Mononuclear cell (primary cell): ENCODE measurements around the gene MYL10. TPM values are rescaled to one million over a fixed set of nuclear protein-coding genes. Genes with fewer than 3 reads are reported as not detected.

Experiments
- H3K27me3 ChIP-seq: 2 replicates; pipeline ENCODE4 v1.6.0; 2011; ENCODE audit warnings: low read length, control low read depth; ENCODE audit not compliant: insufficient read depth
- H3K4me1 ChIP-seq: 2 replicates; pipeline ENCODE4 v1.5.1; 2011; ENCODE audit warnings: mild to moderate bottlenecking, low read length, control low read depth; ENCODE audit not compliant: insufficient read depth
- H3K4me3 ChIP-seq: 2 replicates; pipeline ENCODE4 v1.5.1; 2011; ENCODE audit warnings: mild to moderate bottlenecking, low read length, moderate library complexity
- H3K9me3 ChIP-seq: 2 replicates; pipeline ENCODE4 v1.5.1; 2011; ENCODE audit warnings: low read depth, mild to moderate bottlenecking, control low read depth, low read length
- total RNA-seq: library from RNA; depleted of rRNA; stranded (reverse); fragments of >200 nt; gene quantifications from one replicate; pipeline ENCODE4 v1.2.3, GENCODE V29; 2012

MYL10 gene
- total RNA-seq, 1 donor = not detected

DNA sequence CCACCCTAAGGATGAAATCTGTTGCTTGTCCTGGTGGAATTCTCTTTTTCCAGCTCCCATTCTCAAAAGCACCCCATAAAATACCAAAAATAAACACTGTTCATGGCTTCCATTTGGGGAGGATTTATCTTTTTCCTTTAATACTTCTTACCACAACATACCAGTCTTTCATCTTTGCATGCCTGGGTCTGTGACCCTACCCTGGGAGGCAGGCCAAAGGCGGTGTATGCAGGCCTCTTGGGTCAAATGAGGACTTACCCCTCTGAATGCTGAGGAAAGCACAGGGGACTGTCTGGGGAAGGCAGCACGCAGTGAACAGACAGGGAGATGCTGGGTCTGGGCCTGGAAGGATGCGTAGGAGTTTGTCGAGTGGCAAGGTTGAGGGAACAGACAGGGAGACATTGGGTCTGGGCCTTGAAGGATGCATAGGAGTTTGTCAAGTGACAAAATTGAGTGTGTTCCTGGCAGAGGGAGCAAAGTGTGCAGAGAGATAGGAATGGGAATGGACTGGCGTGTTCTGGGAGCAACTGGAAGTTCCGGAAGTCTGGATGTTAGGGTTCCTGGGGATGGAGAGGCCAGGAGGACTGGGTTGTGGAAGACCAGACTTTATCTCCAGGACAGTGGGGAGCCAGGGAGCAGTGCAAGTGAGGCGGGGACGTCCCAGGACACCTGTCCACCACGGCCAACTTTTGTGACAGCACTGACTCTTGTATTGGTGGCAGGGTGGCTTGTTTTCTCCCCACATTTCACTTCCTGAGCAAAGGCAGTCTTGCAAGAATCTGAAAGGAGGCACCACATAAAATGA is 40.8 kb downstream of the MYL10 start:
- Histone ChIP-seq H3K4me3 (no peak overlapping the region), H3K9me3 (no peaks in the 10 kb centered on the region)

DNA sequence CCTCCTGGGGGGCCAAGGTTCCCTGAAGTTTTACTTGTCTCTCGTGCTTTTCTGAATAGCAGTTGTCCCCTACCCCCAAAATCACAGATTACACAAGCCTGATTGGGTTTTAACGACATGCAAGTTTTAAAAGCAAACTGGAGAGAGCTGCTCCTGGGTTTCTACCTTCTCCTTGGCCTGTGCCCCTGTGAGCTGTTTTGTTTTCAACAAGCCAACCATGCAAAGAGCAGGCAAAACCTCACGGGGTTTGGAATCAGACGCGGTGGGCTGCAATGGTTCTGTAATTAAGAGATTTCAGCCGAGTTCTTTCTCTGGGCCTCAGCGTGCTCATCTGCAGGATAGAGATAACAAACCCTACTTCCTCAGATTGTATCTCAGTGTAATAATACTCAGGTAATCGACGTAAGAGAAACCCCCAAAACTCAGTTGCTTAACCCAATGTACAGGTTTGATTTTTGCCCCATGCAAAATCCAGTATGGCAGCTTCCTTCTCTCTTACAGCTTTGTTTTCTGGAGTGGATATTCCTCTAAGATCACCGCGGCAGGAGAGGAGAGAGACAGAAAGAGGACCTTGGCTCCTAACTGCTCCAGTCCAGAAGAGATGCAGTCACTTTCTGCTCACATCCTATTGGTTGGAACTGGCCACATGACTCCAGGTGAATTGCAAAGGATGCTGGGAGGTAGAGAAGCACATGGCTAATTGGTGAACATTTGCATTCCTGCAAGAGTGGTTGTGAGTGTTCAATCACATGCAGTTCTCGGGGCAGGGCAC is 42.0 kb downstream of the MYL10 start:
- no peak overlapping the region for H3K4me3 ChIP-seq
- no peaks in the 10 kb centered on the region for H3K27me3 ChIP-seq
- H3K4me1 ChIP-seq = no peaks in the 10 kb centered on the region

More for the DNA sequence above, 40.8 kb downstream of the MYL10 start:
- H3K27me3 ChIP-seq = no peaks in the 10 kb centered on the region
- no peaks in the 10 kb centered on the region for H3K4me1 ChIP-seq

DNA sequence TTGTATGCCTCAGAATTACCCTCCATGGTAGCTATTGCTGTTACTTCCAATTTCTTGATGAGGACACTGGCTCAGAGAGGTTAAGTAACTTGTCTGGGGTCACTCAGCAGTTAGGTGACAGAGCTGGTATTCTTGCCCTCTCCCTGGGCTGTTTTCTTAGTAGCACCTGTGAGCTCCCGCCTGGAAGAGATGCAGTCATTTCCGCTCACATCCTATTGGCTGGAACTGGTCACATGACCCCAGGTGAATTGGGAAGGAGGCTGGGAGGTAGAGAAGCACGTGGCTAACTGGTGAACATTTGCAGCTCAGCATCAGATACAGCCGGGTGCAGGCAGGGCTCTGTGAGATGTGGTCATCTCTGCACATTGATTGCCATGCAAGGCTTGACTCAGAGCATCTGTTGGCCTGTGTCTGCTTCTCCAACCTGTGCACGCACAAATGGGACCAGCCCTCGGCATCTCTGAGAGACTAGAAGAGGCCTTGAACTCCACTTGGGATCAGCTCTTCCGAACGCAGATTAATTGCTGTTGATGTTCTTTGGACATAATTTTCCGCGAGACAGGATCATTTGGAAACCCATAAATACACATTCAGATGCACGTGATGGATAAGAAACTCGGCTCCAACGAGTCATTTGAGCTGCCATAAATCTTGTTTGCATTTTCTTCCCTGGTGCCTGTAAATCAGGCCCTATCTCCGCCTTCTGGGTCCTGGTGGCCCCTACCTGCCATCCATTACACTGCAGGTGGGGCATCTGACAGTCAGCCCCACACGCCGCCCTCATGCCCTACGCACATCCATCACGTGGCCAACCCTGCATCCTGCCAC is 42.8 kb downstream of the MYL10 start:
- Histone ChIP-seq H3K9me3 (no peaks in the 10 kb centered on the region), H3K27me3 (no peaks in the 10 kb centered on the region)

More for the DNA sequence above, 42.0 kb downstream of the MYL10 start:
- no peaks in the 10 kb centered on the region for H3K9me3 ChIP-seq

DNA sequence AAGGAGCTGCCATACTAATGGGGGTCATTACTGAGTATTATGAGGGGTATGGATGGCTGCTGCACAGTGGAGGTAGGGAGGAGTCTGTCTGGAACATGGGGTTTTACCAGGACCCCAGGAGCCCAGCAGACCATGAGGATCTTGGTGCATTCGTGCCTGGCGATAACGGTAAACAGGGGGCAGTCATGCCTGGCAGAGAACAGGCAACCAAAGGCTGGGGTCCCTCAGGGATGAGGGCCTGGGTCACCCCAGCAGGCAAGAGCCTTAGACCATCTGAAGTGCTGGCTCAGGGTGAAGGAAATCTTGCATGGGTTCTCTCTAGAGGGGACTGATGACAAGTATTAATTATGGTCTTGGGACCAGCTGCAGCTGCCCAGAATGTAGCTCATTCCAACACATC is 46.1 kb downstream of the MYL10 start:
- Histone ChIP-seq H3K9me3 (no peaks in the 10 kb centered on the region), H3K27me3 (no peaks in the 10 kb centered on the region), H3K4me3 (no peak overlapping the region), H3K4me1 (no peaks in the 10 kb centered on the region)

More for the DNA sequence above, 42.8 kb downstream of the MYL10 start:
- no peaks in the 10 kb centered on the region for H3K4me1 ChIP-seq
- no peak overlapping the region for H3K4me3 ChIP-seq

DNA sequence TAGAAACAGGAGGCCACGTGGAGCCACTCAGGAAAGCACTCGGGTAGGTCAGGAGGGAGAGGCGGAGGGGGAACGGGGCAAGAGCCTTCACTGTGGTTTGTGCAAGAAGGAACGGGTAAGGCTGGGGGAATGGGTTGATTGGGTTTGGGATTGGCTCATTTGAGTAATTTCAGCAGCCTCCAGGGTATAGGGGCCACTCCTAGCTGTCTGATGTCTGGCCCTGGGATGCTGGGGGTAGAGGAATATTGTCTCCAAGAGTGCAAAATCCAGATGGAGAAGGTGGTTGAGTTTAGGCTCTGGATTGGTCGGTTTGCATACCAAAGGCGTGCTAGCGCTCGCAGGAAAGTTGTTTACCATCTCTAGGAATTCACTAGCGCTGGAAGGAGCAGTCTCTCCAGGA is 47.2 kb downstream of the MYL10 start:
- H3K9me3 ChIP-seq = no peaks in the 10 kb centered on the region
- H3K27me3 ChIP-seq = no peaks in the 10 kb centered on the region

DNA sequence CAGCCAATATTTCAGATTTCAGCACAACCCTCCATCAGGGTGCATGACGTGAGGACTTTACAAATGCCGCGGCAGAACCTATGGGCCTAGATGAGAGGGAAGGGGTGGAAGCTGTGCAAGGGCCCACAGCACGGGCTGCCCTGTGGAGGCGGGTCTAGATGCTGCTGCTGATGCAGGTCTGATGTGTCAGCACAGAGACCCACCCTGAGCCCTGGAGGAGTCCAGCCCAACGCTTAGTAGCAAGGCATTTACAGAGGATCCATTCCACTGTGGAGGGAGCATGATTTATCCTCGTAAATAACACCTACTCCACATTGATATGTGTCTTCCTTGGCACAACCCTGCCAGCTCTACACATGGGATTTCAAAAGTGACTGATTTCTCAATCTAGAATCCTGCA is 48.5 kb downstream of the MYL10 start:
- no peaks in the 10 kb centered on the region for H3K4me1 ChIP-seq
- H3K9me3 ChIP-seq = no peaks in the 10 kb centered on the region
- H3K4me3 ChIP-seq = no peak overlapping the region
- H3K27me3 ChIP-seq = no peaks in the 10 kb centered on the region

More for the DNA sequence above, 47.2 kb downstream of the MYL10 start:
- Histone ChIP-seq H3K4me1 (no peaks in the 10 kb centered on the region), H3K4me3 (no peak overlapping the region)

GRCh38 chr7:101578552-101578951 is 50.5 kb downstream of the MYL10 start:
- peaks cover under 1% of the 10 kb centered on the region for H3K9me3 ChIP-seq
- H3K4me1 ChIP-seq = no peaks in the 10 kb centered on the region
- H3K27me3 ChIP-seq = no peaks in the 10 kb centered on the region
- no peak overlapping the region for H3K4me3 ChIP-seq

DNA sequence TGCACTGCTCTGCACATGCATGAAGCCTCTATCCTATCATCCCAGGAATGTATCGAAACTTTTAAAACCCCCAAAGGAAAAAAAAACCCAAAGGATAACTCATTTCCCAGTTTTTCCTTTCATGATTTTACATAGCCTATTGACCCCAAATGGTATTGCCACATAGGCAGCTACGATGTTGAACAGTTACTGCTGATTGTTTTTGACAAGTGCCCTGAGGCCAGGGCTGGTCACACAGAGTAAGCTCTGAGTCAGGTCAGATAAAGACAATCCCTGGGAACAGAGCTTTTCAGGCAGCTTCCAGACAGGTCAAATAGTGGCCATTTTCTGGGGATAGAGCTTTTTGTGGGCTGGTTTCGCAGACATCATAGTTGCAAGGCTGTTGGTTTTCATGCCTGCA is 52.1 kb downstream of the MYL10 start:
- peaks cover 11% of the 10 kb centered on the region for H3K9me3 ChIP-seq
- no peaks in the 10 kb centered on the region for H3K4me1 ChIP-seq
- no peak overlapping the region for H3K4me3 ChIP-seq
- no peaks in the 10 kb centered on the region for H3K27me3 ChIP-seq

DNA sequence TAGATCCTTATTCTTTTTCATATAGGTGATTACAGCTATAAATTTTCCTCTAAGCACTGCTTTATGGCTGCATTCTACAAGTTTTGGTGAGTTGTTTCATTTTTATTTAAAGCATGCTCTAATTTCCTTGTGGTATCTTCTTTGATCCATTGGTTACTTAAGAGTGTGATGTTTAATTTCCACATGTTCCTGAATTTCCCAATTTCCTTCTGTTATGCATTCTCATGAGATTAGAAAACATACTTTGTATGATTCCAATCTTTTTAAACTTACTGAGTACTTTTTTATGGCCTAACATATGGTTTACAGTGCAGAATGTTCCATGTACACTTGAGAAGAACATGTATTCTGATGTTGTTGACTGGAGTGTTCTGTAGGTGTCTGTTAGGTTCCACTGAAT is 53.4 kb downstream of the MYL10 start:
- Histone ChIP-seq H3K4me1 (no peaks in the 10 kb centered on the region), H3K27me3 (no peaks in the 10 kb centered on the region), H3K4me3 (no peak overlapping the region), H3K9me3 (peaks cover 12% of the 10 kb centered on the region)

GRCh38 chr7:101575168-101575567 is 53.9 kb downstream of the MYL10 start:
- Histone ChIP-seq H3K4me3 (no peak overlapping the region), H3K4me1 (no peaks in the 10 kb centered on the region), H3K9me3 (peaks cover 12% of the 10 kb centered on the region), H3K27me3 (no peaks in the 10 kb centered on the region)

- H3K9me3 ChIP-seq = peaks cover 12% of the 10 kb centered on the region
These were observed 56.9 kb downstream of the MYL10 start for GRCh38 chr7:101572156-101572555.

GRCh38 chr7:101567230-101567629 is 61.9 kb downstream of the MYL10 start:
- Histone ChIP-seq H3K9me3 (peaks cover 3% of the 10 kb centered on the region), H3K4me1 (no peaks in the 10 kb centered on the region), H3K4me3 (no peak overlapping the region), H3K27me3 (no peaks in the 10 kb centered on the region)

More at GRCh38 chr7:101572156-101572555, 56.9 kb downstream of the MYL10 start:
- Histone ChIP-seq H3K4me1 (no peaks in the 10 kb centered on the region), H3K27me3 (no peaks in the 10 kb centered on the region), H3K4me3 (no peak overlapping the region)

GRCh38 chr7:101565601-101566209 is 63.4 kb downstream of the MYL10 start:
- no peaks in the 10 kb centered on the region for H3K4me1 ChIP-seq
- H3K27me3 ChIP-seq = no peaks in the 10 kb centered on the region
- no peak overlapping the region for H3K4me3 ChIP-seq
- H3K9me3 ChIP-seq = no peaks in the 10 kb centered on the region

DNA sequence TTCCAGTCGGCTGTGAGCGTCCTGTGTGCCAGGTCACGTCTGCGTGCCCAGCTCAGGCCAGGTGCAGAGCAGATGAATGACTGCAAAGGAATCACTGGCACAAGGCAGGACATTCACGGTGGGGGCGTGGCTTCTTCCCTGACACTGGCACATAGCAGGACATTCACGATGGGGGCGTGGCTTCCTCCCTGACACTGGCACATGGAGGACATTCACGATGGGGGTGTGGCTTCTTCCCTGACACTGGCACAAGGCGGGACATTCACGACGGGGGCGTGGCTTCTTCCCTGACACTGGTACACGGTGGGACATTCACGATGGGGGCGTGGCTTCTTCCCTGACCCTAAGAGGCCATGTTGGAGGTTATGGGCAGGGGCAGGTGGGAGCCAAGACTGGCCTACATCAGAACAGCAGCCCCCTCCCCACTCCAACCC is 64.3 kb downstream of the MYL10 start:
- no peaks in the 10 kb centered on the region for H3K27me3 ChIP-seq
- H3K4me3 ChIP-seq = no peak overlapping the region
- no peaks in the 10 kb centered on the region for H3K9me3 ChIP-seq
- H3K4me1 ChIP-seq = no peaks in the 10 kb centered on the region
